GM10248 (cell line): ENCODE results near the gene PPTC7.
"Not testable (repeated sequence)": the region's sequence is repeated elsewhere in the genome, so short reads cannot be mapped to it uniquely, and the experiment has no call there.

Source experiments
- CTCF ChIA-PET: fragments of 300-600 bp; sonication (Branson Sonifier 250); formaldehyde crosslinking; extraction: SDS; loops from one replicate; lab custom pipeline; 2021; ENCODE audit warnings: antibody characterized with exemption; lab: Yijun Ruan, JAX
- POLR2A ChIA-PET: fragments of 350-650 bp; sonication (Branson Sonifier 250); formaldehyde crosslinking; extraction: SDS; loops from one replicate; lab custom pipeline; 2020; ENCODE audit warnings: antibody characterized with exemption; lab: Yijun Ruan, JAX
- DNase-seq: peaks from one replicate; pipeline ENCODE4 v3.0.0; 2012; ENCODE audit errors: extremely low spot score
- TF ChIP-seq, protein P1 (sequence below): IDR thresholded peaks from 2 replicates; pipeline ENCODE4 v1.5.1; 2012; ENCODE audit warnings: mild to moderate bottlenecking, low read depth; ENCODE audit errors: extremely low read depth, missing control alignments, control extremely low read depth

PPTC7 gene

DNA sequence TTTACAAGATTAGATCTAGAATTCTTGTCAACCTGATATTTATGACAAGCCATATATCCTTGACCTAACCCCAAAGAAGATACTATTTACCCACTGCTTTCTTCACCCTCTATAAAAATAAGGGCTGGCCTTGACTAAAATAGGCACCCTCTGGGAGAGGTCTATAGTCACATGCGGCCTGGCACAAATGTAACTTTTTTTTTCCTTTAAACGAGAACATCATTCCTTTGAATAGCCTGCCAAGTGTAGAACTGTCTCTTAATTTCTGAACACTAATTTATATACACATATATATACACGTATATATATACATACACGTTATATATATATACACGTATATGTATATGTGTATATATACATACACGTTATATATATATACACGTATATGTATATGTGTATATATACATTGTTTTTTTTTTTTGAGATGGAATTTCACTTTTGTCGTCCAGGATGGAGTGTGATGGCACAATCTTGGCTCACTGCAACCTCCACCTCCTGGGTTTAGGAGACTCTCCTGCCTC is 18.6 kb downstream of the PPTC7 start:
- TF ChIP-seq, protein P1, sequence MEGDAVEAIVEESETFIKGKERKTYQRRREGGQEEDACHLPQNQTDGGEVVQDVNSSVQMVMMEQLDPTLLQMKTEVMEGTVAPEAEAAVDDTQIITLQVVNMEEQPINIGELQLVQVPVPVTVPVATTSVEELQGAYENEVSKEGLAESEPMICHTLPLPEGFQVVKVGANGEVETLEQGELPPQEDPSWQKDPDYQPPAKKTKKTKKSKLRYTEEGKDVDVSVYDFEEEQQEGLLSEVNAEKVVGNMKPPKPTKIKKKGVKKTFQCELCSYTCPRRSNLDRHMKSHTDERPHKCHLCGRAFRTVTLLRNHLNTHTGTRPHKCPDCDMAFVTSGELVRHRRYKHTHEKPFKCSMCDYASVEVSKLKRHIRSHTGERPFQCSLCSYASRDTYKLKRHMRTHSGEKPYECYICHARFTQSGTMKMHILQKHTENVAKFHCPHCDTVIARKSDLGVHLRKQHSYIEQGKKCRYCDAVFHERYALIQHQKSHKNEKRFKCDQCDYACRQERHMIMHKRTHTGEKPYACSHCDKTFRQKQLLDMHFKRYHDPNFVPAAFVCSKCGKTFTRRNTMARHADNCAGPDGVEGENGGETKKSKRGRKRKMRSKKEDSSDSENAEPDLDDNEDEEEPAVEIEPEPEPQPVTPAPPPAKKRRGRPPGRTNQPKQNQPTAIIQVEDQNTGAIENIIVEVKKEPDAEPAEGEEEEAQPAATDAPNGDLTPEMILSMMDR: no peak
- CTCF ChIA-PET: interaction anchor here (1.9 to 3.2 kb wide), 5 partner anchors 11 to 37 kb away, joined by 4 to 21 read pairs (median 8); no protein-coding TSS in a partner anchor
- no peak for DNase-seq
- POLR2A ChIA-PET: no interaction called here

DNA sequence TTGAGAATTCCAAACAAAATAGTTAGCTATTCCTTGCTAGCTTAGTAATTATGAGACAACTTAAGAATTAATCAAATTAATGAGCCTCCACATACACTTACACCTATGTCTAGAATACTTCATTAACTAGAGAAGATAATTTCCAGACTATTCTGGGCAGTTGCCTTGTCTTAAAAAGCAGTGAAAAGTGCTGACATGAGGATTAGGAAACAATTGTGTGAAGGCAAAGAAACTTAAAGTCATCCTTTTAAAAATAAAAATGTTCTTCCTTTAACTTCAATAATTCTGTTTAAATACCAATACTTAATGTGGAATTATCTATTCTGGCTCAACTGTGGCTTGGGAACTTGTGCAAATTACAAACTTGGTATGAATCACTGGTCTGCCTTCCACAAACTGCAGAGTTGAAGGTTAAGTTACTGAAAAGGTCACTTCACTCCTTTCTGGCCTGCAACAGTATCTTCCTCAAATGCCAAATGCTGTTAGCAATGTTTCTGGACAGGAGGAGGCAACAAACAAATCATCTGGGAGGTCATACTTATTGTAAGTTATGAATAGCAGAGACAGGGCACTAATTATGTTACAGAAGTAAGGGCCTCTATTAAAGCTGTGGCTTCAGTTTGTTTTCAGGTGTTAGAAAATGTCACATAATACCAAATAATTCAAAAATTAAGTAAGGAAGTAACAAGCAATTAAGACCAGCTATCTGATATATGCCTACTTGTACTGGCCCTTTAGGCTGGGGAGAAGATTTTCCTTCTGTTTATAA is 19.2 kb downstream of the PPTC7 start:
- TF ChIP-seq, protein P1: no peak
- CTCF ChIA-PET: interaction anchor here (0.7 to 3.2 kb wide), 7 partner anchors 10 to 157 kb away, joined by 3 to 21 read pairs (median 3); partner anchors contain the start of gene ARPC3
- POLR2A ChIA-PET: no interaction called here
- no peak for DNase-seq

DNA sequence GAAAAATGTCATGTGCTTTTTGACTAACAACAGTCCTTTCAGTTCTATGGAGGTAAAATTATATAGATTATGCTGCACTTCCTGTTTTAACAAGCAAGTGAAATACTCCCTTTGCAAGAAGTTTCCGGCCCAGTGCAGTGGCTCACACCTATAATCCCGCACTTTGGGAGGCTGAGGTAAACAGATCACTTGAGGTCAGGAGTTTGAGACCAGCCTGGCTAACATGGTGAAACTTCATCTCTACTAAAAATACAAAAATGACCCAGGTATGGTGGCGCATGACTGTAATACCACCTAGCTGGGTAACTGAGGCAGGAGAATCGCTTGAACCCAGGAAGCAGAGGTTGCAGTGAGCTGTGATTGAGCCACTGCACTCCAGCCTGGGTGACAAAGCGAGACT is 20.7 kb downstream of the PPTC7 start:
- POLR2A ChIA-PET, DNase-seq: not testable (repeated sequence)
- CTCF ChIA-PET: interaction anchor here (1.1 to 3.2 kb wide), 5 partner anchors 9 to 39 kb away, joined by 4 to 21 read pairs (median 8); no protein-coding TSS in a partner anchor

DNA sequence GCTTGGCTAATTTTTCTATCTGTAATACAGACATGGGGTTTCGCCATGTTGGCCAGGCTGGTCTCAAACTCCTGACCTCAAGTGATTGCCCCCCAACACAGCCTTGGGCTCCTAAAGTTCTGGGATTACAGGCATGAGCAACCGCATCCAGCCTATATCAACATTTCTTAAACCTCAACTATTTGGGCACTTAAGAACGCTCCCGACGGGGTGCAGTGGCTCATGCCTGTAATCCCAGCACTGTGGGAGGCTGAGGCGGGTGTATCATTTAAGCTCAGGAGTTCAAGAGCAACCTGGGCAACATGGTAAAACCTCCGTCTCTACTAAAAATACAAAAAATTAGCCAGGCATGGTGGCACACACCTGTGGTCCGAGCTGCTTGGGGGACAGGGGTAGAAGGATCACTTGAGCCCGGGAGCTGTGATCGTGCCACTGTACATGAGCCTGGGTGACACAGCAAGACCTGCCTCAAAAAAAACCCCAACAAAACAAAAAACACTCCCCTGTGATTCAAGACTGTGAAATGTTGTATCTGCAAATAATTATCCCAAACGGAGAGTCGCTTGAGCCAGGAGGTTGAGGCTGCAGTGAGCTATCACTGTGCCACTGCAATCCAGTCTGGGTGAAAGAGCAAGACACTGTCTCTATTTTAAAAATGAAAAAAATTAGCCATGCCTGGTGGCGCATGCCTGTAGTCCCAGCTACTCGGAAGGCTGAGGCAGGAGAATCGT is 21.5 kb downstream of the PPTC7 start:
- DNase-seq: no peak
- TF ChIP-seq, protein P1: no peak
- ChIA-PET CTCF (interaction anchor here (1.1 to 3.2 kb wide), 4 partner anchors 10 to 40 kb away, joined by 4 to 21 read pairs (median 6); no protein-coding TSS in a partner anchor), POLR2A (no interaction called here)

DNA sequence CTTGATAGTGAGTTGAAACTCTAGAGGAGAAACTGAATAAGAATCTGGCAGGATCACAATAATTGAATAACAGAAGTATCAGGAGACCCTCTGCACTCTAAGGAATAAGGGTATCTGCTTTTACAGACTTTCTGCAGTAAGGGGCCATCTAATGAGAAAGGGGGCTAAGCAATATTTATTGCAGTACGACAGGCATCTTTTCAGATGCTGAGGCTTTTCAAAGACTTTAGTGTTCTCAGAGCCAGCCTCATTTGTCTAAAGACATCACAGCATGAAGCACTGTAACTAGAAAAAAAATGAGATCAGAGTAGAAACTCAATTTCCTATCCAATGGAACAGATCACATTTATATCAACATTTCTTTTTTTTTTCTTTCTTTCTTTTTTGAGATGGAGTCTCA is 22.2 kb downstream of the PPTC7 start:
- ChIA-PET POLR2A (no interaction called here), CTCF (interaction anchor here (1.1 to 4.4 kb wide), 5 partner anchors 20 to 133 kb away, joined by 3 to 19 read pairs (median 6); no protein-coding TSS in a partner anchor)
- TF ChIP-seq, protein P1: no peak
- DNase-seq: no peak

DNA sequence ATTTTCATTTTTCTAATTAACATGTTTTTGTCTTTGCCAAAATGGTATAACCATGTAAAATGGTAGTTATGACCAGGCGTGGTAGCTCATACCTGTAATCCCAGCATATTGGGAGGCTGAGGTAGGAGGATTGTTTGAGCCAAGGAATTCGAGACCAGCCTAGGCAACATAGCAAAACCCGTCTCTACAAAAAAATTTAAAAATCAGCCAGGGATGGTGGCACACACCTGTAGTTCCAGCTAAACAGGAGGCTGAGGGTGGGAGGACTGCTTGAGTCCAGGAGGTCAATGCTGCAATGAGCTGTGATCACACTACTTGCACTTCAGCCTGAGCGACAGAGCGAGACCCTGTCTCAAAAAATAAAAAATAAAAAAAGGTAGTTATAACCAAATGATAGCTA is 23.1 kb downstream of the PPTC7 start:
- ChIA-PET CTCF (interaction anchor here (1.3 to 4.4 kb wide), 5 partner anchors 12 to 134 kb away, joined by 3 to 19 read pairs (median 6); no protein-coding TSS in a partner anchor), POLR2A (no interaction called here)
- TF ChIP-seq, protein P1: no peak
- no peak for DNase-seq

DNA sequence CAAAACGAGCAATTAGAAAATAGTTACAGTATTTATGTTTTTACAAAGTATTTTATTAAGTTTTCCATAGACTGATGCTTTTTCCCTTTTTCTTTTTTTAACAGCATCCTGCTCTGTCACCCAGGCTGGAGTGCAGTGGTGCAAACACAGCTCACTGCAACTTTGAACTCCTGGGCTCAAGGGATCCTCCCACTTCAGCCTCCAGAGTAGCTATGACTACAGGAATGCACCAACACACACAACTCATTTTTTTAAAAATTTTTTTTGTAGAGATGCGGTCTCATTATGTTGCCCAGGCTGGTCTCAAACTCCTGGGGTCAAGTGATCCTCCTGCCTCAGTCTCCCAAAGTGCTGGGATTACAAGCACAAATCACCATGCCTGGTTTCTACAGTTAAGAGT is 24.2 kb downstream of the PPTC7 start:
- DNase-seq, POLR2A ChIA-PET: not testable (repeated sequence)
- CTCF ChIA-PET: interaction anchor here (1.1 to 4.4 kb wide), 4 partner anchors 13 to 43 kb away, joined by 3 to 19 read pairs (median 5); no protein-coding TSS in a partner anchor
